Muscle of arm (tissue), 14 donors: Measurements from ENCODE around the gene HOXB8. TPM values are rescaled to one million over a fixed set of nuclear protein-coding genes. Genes with fewer than 3 reads are reported as not detected.

Experiments used
- DNase-seq: peaks from one replicate; pipeline ENCODE4 v3.0.0-alpha.2; 2013
- long read RNA-seq, 11 donors: transcript quantifications; one replicate each; lab custom pipeline, GENCODE V29; 2026
- polyA plus RNA-seq, 12 donors: library from polyadenylated mRNA; unstranded; fragments of 120-200 nt; gene quantifications; one replicate each; pipeline ENCODE4 v1.2.1, GENCODE V29; 2013; ENCODE audit not compliant: insufficient read length in 12 of 12

The HOXB8 gene
- 1 to 10 TPM in 2 of 12 donors, under 1 TPM in 7, not detected in 3; 0.07 to 1.9 (median 0.27) TPM for polyA plus RNA-seq
- long read RNA-seq, donor 1, partial matches to known transcripts, result 0 of 4 reads
- long read RNA-seq, donor 1, other reads (novel, unspliced or antisense), result 0 of 4 reads
- long read RNA-seq, donor 2, partial matches to known transcripts, result 0 of 1 reads
- long read RNA-seq, donor 2, other reads (novel, unspliced or antisense), result 0 of 1 reads
- long read RNA-seq, donor 3, partial matches to known transcripts, result 0 of 1 reads
- long read RNA-seq, donor 3, other reads (novel, unspliced or antisense), result 0 of 1 reads
- long read RNA-seq, donor 4, result 0 reads
- long read RNA-seq, donor 5, result 0 reads
- long read RNA-seq, donor 6, result 0 reads
- long read RNA-seq, donor 7, result 0 reads
- long read RNA-seq, donor 8, result 0 reads
- long read RNA-seq, donor 9, partial matches to known transcripts, result 0 of 1 reads
- long read RNA-seq, donor 9, other reads (novel, unspliced or antisense), result 0 of 1 reads
- long read RNA-seq, donor 10, result 0 reads
- long read RNA-seq, donor 11, result 0 reads

DNA sequence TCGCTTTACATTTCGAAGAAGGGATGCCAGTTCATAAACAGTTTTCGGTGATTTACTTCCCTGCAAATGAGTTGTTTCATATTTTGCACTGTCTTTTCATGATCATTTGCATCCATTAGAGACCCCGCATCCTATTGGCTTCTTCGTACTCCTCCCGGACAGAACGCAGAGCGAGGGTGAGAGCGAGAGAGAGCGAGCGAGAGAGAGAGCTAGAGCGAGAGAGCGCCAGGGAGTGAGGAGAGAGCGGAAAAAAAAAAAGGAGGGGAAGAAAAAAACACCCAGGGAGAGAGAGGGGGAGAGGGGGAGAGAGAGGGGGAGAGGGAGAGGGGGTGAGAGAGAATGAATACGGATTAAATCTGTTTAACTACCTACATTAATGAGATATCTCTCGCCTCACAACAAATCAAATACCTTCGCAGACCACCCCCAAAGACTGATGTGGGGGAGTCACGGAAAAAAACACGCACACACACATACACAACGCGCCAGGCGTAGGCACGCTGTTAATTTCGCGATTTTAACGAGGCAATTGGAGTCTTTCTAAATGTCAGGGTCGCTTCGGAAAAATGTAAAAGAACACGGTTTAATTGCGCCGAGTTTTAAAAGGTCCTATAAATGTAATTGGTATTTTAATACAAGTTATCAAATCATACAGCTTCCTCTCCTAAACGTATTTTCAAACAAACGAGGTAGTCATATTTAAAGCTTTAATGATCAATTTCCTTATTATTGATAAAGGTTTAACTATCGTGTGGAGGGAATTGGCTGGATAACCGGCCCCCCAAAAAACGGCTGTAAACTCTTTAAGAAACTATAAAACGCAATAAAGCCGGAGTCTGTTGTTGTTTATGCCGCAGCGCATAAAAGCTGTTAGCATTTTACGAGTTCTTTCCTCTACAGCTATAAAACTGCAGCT, at the start of gene HOXB8:
Gene HOXB8 (minus strand): TSS at position 246 of the 916 bp plus-strand sequence. CDS start 588 bp downstream, outside the sequence.
- DNase-seq, result no peak

- no peak for DNase-seq
These were observed 48.2 kb upstream of the HOXB8 start for GRCh38 chr17:48663134-48663924.

DNA sequence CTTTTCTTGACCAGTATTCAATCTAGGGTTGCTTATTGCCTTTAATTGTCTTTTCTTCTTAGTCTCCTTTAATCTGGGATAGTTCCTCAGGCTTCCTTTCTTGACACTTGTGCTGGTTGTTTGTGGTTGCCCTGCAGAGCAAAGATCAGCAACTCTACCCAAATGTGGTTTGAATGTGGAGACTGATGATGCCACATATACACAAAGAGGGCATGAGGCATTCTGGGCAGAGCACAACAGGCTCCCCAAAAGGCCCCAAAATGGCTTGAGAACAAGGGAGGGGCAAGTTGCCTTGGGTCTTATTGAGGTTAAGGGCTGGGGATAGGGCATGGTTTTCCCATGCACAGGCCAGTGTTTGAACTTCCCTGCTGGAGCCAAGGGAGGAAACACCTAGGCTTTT, 40.8 kb upstream of the HOXB8 start:
- no peak for DNase-seq

GRCh38 chr17:48649741-48650140, 34.6 kb upstream of the HOXB8 start:
- no peak for DNase-seq

DNA sequence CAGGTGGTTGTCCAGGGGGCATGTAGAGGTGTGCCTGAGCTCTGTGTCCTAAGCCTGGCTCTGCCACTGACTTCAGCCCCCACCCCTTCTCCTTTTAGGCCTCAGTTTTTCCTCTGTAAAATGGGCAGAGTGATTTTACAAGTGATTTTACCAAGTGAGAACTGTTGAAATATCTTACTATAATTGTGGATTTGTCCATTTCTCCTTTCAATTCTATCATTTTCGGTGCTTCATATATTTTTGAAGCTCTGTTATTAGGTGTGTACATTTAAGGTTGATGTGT, 32.8 kb upstream of the HOXB8 start:
- no peak for DNase-seq

GRCh38 chr17:48647103-48647962, 32.2 kb upstream of the HOXB8 start:
- no peak for DNase-seq

GRCh38 chr17:48646183-48647102, 31.4 kb upstream of the HOXB8 start:
- no peak for DNase-seq

DNA sequence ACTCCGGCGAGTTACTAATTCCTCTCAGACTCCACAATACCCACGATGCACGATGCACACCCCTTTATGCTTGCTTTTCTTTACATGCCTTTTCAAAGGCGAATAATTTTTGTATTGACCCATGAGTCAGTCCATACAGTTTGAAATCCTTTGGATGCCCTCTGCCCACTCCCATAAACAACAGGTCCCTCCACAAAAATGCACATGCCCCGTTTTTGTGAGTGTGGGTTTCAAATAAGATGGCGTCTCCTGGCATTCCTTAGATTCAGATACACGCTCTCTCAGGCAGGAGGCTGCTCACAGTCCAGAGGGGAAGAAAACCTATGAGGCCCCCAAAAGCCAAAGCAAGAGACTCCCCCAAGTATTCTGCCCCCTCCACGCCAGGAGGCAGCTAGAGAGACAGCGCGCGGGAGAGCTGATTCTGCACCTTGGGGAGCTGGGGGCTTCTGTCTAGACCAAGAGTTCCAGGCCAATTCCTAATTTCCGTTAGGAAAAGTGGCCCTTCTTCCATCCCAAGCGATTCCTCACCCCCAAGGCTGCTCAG, 30.6 kb upstream of the HOXB8 start:
- no peak for DNase-seq

DNA sequence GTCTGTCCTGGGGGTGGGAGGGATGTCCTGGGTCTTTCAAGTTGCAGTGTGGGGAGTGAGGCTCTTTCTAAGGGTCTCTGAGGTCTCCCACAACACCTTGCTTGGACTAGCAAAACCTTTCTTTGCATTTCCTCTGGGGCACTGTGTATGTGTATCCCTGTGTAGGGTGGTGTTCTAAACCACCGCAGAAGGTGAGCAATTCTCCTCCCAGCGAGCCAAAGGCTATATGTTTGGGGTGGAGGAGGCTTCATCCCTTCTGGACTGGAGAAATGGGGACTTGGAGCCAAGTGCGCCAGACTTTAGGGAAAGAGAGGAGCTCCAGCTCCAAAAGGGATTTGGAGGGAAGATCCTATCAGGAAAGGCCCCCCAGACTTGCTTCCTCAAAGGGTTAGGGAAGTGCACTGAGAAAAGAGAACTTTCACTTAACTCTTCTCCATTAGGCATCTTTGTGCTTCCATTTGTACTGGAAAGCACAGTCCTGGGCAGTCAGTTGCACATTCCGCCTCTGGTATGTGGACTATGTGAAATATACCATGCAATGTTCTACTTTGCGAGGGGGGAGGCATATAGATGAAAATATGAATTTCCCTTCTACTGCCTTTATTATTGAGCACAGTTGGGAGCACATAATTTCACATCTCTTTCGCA, 29.9 kb upstream of the HOXB8 start:
- no peak for DNase-seq

DNA sequence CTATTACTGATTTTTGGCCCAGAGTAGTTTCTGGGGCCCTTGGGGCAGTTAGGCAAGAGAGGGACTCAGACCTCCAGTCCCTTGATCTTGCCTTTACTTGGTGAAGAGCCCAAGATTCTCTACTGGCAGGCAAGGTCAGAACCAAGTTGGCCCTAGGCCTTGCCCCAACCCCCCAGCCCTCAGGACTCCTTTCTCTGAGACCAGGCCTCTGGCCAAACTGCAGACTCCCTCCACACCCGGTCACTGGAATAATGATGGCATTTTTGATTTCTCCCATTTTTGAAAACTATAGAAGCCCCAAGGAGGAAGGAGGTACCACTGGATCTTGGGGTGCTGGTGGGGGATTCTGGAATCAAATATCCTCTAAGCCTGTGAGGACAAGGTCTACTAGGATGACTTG, 29.1 kb upstream of the HOXB8 start:
- no peak for DNase-seq

- DNase-seq, result no peak
These were observed 28.6 kb upstream of the HOXB8 start for GRCh38 chr17:48643697-48644012.

- DNase-seq, result no peak
These were observed 28.0 kb upstream of the HOXB8 start for GRCh38 chr17:48642843-48643696.

- no peak for DNase-seq
These were observed 27.2 kb upstream of the HOXB8 start for GRCh38 chr17:48642059-48642842.

GRCh38 chr17:48641541-48642058, 26.5 kb upstream of the HOXB8 start:
- no peak for DNase-seq

DNA sequence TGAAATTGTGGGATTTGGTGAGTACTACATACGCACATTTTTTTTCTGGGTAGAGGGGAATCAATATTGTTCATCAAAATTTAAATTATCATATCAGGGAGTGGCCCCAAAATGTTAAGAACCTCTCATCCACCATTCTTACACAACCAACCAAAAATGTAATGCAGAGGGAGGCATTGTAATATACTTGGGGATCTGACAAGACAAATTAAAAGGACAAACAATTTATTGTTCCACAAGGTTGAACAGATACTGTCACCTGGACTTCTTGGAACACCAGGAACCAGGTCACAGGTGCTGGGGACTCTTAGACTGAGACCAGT, 25.7 kb upstream of the HOXB8 start:
- DNase-seq, result no peak

- DNase-seq, result no peak
These were observed 25.1 kb upstream of the HOXB8 start for GRCh38 chr17:48639982-48640857.
